Jurkat, Clone E6-1 (cell line): ENCODE measurements around the gene KRTAP10-3.

Experiments used
- DNase-seq: peaks from one replicate; pipeline ENCODE4 v3.0.0-alpha.2; 2011; ENCODE audit warnings: low read depth, low spot score
- H3K4me3 ChIP-seq: 2 replicates; pipeline ENCODE4 v1.5.1; 2011; ENCODE audit warnings: mild to moderate bottlenecking, low read length, control low read depth, moderate library complexity

KRTAP10-3 gene

GRCh38 chr21:44511219-44511937 is 47.2 kb downstream of the KRTAP10-3 start:
- DNase-seq = no peak

GRCh38 chr21:44510508-44511218 is 47.9 kb downstream of the KRTAP10-3 start:
- 0 out of 2 replicates have a peak overlapping the region, but pooled peaks have one; percentile 11 for H3K4me3 ChIP-seq
- peak; percentile 18 for DNase-seq

More at GRCh38 chr21:44511219-44511937, 47.2 kb downstream of the KRTAP10-3 start:
- no peak overlapping the region for H3K4me3 ChIP-seq

GRCh38 chr21:44510109-44510507 is 48.5 kb downstream of the KRTAP10-3 start:
- no peak overlapping the region for H3K4me3 ChIP-seq
- no peak for DNase-seq

GRCh38 chr21:44509539-44509938 is 49.1 kb downstream of the KRTAP10-3 start:
- no peak overlapping the region for H3K4me3 ChIP-seq
- peak; percentile 54 for DNase-seq

GRCh38 chr21:44508711-44509445 is 49.7 kb downstream of the KRTAP10-3 start:
- no peak for DNase-seq
- H3K4me3 ChIP-seq = no peak overlapping the region

GRCh38 chr21:44508426-44508710 is 50.2 kb downstream of the KRTAP10-3 start:
- H3K4me3 ChIP-seq = no peak overlapping the region
- no peak for DNase-seq
